Measurements from ENCODE around the gene RHOBTB3. TPM values are rescaled to one million over a fixed set of nuclear protein-coding genes. Genes with fewer than 3 reads are reported as not detected.
"Not testable (repeated sequence)": the region's sequence is repeated elsewhere in the genome, so short reads cannot be mapped to it uniquely, and the experiment has no call there.

Gene RHOBTB3
- total RNA-seq, result 90.0 TPM
- long read RNA-seq, full-length matches to known transcripts, result 33 of 131 reads
- long read RNA-seq, partial matches to known transcripts, result 75 of 131 reads
- long read RNA-seq, other reads (novel, unspliced or antisense), result 23 of 131 reads

GRCh38 chr5:95730730-95731570 lies at the start of gene RHOBTB3:
RHOBTB3 (plus strand) TSS chr5:95731336; CDS start chr5:95731683, 347 bp downstream.
- intact Hi-C loops (cut with micrococcal nuclease), result loop anchor here (5.0 kb wide), 1 partner anchor 84 kb away; the partner anchor contains the start of gene RFESD
- ATAC-seq (peak; percentile 80), DNase-seq (peak; percentile 93)

GRCh38 chr5:95682891-95683290 lies 48.2 kb upstream of the RHOBTB3 start, which contains the start of gene SPATA9:
SPATA9 (minus strand) TSS chr5:95682991; CDS start chr5:95682854, 137 bp downstream.
- DNase-seq, result no peak
- no peak for ATAC-seq
- intact Hi-C loops (cut with micrococcal nuclease), result no loop called here

DNA sequence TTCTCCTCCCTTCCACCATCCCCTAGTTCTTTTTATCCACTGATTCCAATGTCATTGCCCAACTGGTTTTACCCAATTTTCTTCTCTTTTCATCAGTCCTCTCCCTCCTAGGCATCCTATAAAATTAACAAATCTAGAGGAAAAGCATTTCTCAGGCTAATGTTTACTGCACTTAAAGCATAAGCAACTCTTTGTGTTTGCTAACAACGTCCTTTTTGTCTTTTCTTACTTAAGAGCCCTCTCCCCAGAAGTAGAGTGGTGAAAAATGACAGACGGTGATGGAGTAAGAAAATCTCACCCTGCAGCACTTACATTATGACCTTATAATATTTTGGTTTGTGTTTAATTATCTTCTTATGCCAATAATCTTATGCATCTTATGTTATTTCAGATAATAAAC lies 46.8 kb upstream of the RHOBTB3 start:
- DNase-seq, result no peak
- intact Hi-C loops (cut with micrococcal nuclease), result no loop called here
- no peak for ATAC-seq

DNA sequence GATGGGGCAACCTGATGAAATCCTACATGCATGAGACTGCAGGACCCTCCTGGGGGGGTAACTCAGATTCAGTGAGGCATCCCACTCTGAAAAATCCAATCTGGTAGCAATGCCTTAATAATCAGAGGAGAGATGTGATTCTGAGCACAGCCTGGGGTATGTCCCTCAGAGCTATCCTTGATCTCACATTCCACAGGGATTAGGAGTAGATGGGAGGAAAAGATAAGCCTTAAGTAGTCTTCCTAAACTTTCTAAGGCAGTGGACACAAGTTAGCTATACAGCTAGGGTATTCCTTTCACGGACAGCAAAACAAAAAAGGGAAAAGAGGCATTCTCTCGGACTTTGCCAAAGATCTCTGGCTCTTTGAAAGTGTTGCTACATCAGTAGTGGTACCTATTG lies 44.5 kb upstream of the RHOBTB3 start:
- intact Hi-C loops (cut with micrococcal nuclease), result no loop called here
- ATAC-seq, result no peak
- no peak for DNase-seq

- intact Hi-C loops (cut with micrococcal nuclease), result no loop called here
- ATAC-seq (no peak), DNase-seq (no peak)
Observed at GRCh38 chr5:95689680-95690079, 41.5 kb upstream of the RHOBTB3 start.

DNA sequence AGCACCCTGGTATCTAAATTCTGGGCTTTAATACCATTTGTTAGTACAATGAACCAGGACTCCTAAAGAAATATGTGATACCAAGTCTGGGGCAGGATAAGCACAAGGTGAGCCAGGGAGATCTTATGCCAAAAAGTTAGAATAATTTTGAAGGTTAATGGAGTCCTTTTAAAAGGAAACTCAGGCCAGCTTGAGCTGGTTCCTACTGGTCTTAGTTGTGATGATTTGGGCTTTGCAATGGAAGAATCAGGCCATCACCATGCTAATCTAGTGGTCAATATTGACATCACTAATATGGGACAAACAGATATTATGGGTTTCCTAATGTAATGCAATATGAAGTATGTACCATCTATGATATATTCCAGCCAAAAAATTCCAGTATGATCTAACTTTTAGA lies 40.8 kb upstream of the RHOBTB3 start:
- no peak for DNase-seq
- ATAC-seq, result no peak
- intact Hi-C loops (cut with micrococcal nuclease), result no loop called here

DNA sequence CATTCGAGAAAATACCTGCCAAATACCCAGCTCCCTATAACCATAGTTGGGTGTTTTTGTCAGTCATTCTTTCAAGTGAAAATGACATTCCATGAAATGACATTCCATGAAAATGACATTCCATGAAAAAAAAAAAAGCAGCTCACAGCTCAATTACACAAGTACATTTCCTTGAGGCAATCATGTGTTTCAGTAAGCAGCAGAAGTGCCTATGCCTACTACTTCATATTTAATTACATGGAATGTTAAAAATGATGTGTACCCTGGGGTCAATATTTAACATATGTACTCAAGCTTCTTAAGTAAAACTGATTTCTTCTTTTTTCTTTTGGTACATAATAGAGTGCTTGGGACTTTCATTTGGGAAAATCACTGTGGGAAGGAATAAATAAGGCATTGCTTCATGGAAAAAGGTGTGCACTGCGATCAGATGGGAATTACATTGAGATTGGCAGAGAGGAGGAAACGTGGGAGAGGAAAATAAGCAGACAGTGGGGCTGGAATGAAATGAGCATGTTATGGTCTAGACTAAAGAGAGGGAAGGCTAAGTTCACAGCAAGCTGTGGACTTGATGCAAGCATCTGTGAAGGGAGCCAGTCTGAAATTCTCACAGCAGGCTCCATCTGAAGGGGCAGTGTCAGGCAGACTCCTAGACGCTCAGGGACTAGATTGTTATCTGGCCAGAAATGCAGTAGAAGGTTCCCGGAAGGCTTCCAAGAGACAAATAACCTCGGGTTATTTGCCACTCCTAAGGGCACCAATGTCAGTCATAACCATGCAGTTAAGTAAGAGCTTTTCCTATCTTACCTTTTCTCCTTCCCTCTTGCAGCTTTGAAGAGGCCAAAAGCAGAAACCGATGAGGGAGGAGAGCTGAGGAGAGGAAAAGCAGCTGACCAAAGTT lies 33.1 kb upstream of the RHOBTB3 start:
- intact Hi-C loops (cut with micrococcal nuclease), result no loop called here
- no peak for ATAC-seq
- no peak for DNase-seq

DNA sequence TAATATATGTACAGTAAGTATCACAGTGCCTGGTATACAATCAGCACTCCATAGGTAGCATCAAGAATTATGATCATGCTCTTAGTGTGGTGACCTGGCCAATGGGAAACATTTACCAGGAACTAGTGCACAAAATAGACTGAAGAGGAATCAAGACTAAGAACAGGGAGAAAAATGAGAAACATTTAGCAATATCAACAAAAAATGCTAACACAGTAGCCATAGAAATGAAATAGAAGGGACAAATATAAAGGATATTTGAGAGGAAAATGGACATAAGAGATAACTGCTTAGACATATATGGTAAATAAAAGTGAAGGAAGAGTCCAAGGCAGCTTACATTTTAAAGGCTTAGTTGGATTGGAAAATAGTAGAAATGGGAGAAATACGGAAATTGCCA lies 31.8 kb upstream of the RHOBTB3 start:
- no peak for DNase-seq

GRCh38 chr5:95701074-95701473 lies 30.1 kb upstream of the RHOBTB3 start:
- no peak for ATAC-seq
- intact Hi-C loops (cut with micrococcal nuclease), result no loop called here
- no peak for DNase-seq

More for the DNA sequence above, 31.8 kb upstream of the RHOBTB3 start:
- ATAC-seq, result no peak
- intact Hi-C loops (cut with micrococcal nuclease), result no loop called here

- intact Hi-C loops (cut with micrococcal nuclease), result no loop called here
- no peak for DNase-seq
- ATAC-seq, result no peak
Observed at GRCh38 chr5:95704150-95704549, 27.0 kb upstream of the RHOBTB3 start.

- DNase-seq; intact Hi-C loops (cut with micrococcal nuclease); ATAC-seq: not testable (repeated sequence)
Observed at GRCh38 chr5:95706196-95706595, 24.9 kb upstream of the RHOBTB3 start.

- no peak for ATAC-seq
- intact Hi-C loops (cut with micrococcal nuclease), result no loop called here
- no peak for DNase-seq
Observed at GRCh38 chr5:95707055-95707454, 24.1 kb upstream of the RHOBTB3 start.

DNA sequence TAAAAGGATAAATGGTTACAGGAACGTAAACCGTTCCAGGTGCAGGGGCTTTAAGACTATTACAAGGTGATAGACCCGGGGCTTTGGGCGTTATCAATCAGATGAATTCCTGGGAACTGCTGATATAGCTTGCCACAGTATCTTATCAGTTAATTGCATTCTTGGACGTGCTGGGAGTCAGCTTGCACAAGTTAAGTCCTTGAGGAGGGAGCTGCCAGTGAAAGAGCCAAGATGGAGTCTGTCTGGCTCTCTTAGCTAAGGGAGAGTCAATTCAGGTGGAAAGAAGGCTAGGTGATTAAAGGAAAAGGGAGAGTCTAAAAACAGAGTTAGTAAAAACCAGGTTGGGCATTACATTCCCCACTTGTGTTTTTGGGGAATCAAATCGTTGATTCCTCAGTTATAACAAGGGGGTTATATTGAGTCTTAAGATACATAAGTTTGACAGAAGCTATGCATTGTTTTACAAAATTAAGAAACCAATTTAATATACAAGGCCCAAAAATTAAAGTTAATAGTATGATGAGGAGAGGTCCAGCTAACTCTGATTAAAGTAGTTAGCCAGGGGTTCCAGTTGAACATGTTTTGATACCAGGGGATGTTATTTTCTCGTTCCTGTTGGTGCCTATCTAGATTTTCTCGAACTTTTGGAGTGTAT lies 23.5 kb upstream of the RHOBTB3 start:
- intact Hi-C loops (cut with micrococcal nuclease); DNase-seq; ATAC-seq: not testable (repeated sequence)

DNA sequence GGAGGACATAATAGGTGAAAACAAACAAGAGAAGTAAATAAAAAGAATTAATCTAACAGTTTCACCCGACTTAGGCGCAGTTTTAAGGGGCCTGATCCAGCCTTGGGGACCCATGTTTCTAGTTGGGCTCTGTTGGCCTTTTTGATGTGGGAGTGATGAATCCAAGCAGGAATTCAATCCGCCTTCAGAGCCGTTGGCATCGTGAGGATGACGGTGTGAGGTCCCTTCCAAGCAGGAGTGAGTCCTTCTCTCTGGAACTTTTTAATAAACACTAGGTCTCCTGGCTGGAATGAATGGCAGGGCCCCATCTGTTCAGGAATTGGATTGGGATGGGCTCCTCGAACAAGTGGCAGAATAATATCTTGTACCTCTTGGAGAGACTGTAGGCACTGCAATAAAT lies 22.3 kb upstream of the RHOBTB3 start:
- no peak for ATAC-seq
- intact Hi-C loops (cut with micrococcal nuclease), result no loop called here
- no peak for DNase-seq

DNA sequence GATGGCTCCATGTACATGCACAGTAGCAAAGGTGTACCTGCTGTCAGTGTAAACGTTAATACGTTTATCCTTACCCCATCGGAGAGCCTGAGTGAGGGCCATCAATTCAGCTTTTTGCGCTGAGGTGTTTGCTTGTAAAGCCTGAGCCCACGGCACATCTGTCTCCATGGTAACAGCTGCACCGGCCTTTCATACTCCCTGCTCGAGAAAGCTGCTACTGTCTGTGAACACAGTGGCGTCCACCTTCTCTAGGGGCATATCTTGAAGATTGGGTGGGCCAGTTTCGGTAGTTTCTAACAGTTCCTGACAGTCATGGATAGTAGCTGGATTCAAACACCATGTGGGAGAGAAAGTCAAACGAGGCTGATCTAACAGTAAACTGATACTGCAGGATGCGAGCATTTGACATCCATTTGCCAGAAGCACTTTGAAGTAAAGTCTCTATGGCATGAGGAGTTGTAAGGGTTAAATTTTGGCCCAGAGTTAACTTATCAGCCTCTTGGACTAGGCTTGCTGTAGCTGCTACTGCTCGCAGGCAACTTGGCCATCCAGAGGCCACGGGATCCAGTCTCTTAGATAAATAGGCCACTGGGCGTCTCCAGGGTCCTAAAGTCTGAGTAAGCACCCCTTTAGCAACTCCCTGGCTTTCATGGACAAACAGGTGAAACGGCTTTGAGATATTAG lies 21.0 kb upstream of the RHOBTB3 start:
- peak; percentile 83 for ATAC-seq
- DNase-seq, result peak; percentile 59
- intact Hi-C loops (cut with micrococcal nuclease), result no loop called here

DNA sequence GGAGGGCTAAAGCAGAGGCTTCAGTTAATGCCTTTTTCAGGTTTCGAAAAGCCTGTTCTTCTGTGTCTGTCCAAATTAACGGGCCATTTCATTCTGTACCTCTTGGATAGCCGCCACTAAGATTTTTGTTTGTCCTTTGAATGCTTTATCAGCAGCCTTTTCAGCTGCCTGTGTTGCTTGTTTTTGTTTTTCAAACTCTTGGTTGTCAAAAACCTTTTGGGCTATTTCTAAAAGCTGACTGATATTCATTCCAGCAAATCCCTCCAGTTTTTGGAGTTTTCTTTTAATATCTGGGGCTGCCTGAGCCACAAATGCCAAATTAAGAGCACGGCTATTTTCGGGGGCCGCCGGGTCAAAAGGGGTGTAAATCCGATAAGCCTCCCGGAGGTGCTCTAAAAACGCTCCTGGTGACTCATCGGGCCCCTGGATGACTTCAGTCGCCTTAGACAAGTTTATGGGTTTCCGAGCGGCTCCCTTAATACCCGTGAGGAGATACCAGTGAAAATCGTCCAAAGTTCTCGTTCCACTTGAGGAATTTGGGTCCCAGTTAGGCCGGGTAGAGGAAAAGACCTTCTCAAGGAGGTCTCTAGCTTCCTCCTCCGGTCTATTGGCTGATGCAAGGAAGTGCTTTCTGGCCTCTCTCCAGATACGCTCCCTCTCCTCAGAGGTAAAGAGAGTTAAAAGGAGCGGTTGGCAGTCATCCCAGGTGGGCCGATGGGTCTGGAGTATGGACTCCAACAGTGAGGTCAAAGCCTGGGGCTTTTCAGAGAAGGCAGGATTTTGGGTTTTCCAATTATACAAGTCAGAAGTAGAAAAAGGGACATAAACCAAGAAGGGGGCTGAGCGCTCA lies 20.3 kb upstream of the RHOBTB3 start:
- intact Hi-C loops (cut with micrococcal nuclease), result not testable (repeated sequence)
- peak; percentile 67 for ATAC-seq

GRCh38 chr5:95711501-95712346 lies 19.4 kb upstream of the RHOBTB3 start:
- DNase-seq (no peak), ATAC-seq (no peak)
- intact Hi-C loops (cut with micrococcal nuclease), result no loop called here

More for the DNA sequence above, 20.3 kb upstream of the RHOBTB3 start:
- peak; percentile 34 for DNase-seq

Data from left ventricle myocardium superior (tissue), 1 donor.